HEK293 (cell line): Measurements from ENCODE around the gene PIF1.
A peak's percentile ranks its signal among the peaks of the same experiment; 100 is the strongest.

Experiments used
- GLI4 ChIP-seq: fragments of 450-650 bp; formaldehyde crosslinking; IDR thresholded peaks from 2 replicates; pipeline ENCODE4 v1.5.1; 2016; ENCODE audit warnings: missing biosample characterization, missing genetic modification characterization
- KLF10 ChIP-seq: fragments of 450-650 bp; IDR thresholded peaks from 2 replicates; pipeline ENCODE4 v1.5.1; 2018; ENCODE audit warnings: missing biosample characterization, mild to moderate bottlenecking, missing genetic modification characterization
- MEIS1 ChIP-seq: sonication (generic); formaldehyde crosslinking; IDR thresholded peaks from 2 replicates; pipeline ENCODE4 v1.8.1; 2022; ENCODE audit warnings: missing genetic modification reagents, mild to moderate bottlenecking, borderline replicate concordance
- MYNN ChIP-seq: fragments of 450-650 bp; formaldehyde crosslinking; IDR thresholded peaks from 2 replicates; pipeline ENCODE4 v1.5.1; 2016; ENCODE audit warnings: missing biosample characterization, missing genetic modification characterization, borderline replicate concordance
- SP3 ChIP-seq: fragments of 450-650 bp; formaldehyde crosslinking; IDR thresholded peaks from 2 replicates; pipeline ENCODE4 v1.5.1; 2016; ENCODE audit warnings: missing biosample characterization, missing genetic modification characterization
- YY2 ChIP-seq: fragments of 450-650 bp; formaldehyde crosslinking; IDR thresholded peaks from 2 replicates; pipeline ENCODE4 v1.5.1; 2016; ENCODE audit warnings: missing biosample characterization, missing genetic modification characterization
- ZNF157 ChIP-seq: fragments of 450-650 bp; formaldehyde crosslinking; IDR thresholded peaks from 2 replicates; pipeline ENCODE4 v1.5.1; 2016; ENCODE audit warnings: missing biosample characterization, missing genetic modification characterization
- ZNF174 ChIP-seq: fragments of 450-650 bp; formaldehyde crosslinking; IDR thresholded peaks from 2 replicates; pipeline ENCODE4 v1.5.0; 2017; ENCODE audit warnings: missing biosample characterization, mild to moderate bottlenecking, missing genetic modification characterization
- ZNF19 ChIP-seq: fragments of 450-650 bp; formaldehyde crosslinking; IDR thresholded peaks from 2 replicates; pipeline ENCODE4; 2016; ENCODE audit warnings: missing biosample characterization, missing genetic modification characterization, low read depth
- ZNF211 ChIP-seq: fragments of 450-650 bp; formaldehyde crosslinking; IDR thresholded peaks from 2 replicates; pipeline ENCODE4 v1.5.1; 2016; ENCODE audit warnings: low read depth, missing biosample characterization, missing genetic modification characterization
- ZNF341 ChIP-seq: fragments of 450-650 bp; formaldehyde crosslinking; IDR thresholded peaks from 2 replicates; pipeline ENCODE4; 2016; ENCODE audit warnings: low read depth, missing biosample characterization, missing genetic modification characterization
- ZNF394 ChIP-seq: fragments of 450-650 bp; formaldehyde crosslinking; IDR thresholded peaks from 2 replicates; pipeline ENCODE4 v1.5.1; 2016; ENCODE audit warnings: missing biosample characterization, missing genetic modification characterization, mild to moderate bottlenecking, moderate library complexity, borderline replicate concordance
- ZNF510 ChIP-seq: fragments of 450-650 bp; formaldehyde crosslinking; IDR thresholded peaks from 2 replicates; pipeline ENCODE4 v1.5.1; 2018; ENCODE audit warnings: mild to moderate bottlenecking, missing genetic modification characterization, missing biosample characterization; ENCODE audit not compliant: insufficient replicate concordance
- ZNF530 ChIP-seq: fragments of 450-650 bp; formaldehyde crosslinking; IDR thresholded peaks from 2 replicates; pipeline ENCODE4 v1.5.1; 2016; ENCODE audit warnings: low read depth, missing biosample characterization, missing genetic modification characterization
- ZNF549 ChIP-seq: fragments of 450-650 bp; IDR thresholded peaks from 2 replicates; pipeline ENCODE4 v1.5.1; 2018; ENCODE audit warnings: missing biosample characterization, missing genetic modification characterization, mild to moderate bottlenecking, inconsistent platforms, moderate library complexity
- ZNF555 ChIP-seq: fragments of 450-650 bp; formaldehyde crosslinking; conservative IDR thresholded peaks from 2 replicates; pipeline ENCODE4 v1.5.1; 2017; ENCODE audit warnings: missing biosample characterization, mild to moderate bottlenecking, missing genetic modification characterization, inconsistent platforms
- ZNF558 ChIP-seq: fragments of 450-650 bp; formaldehyde crosslinking; IDR thresholded peaks from 2 replicates; pipeline ENCODE4 v1.5.1; 2016; ENCODE audit warnings: missing biosample characterization, missing genetic modification characterization
- ZNF596 ChIP-seq: fragments of 450-650 bp; IDR thresholded peaks from 2 replicates; pipeline ENCODE4 v1.5.0; 2018; ENCODE audit warnings: missing biosample characterization, mild to moderate bottlenecking, missing genetic modification characterization, moderate library complexity
- ZNF621 ChIP-seq: fragments of 450-650 bp; formaldehyde crosslinking; IDR thresholded peaks from 2 replicates; pipeline ENCODE4 v1.5.1; 2017; ENCODE audit warnings: missing biosample characterization, missing genetic modification characterization
- ZNF623 ChIP-seq: fragments of 450-650 bp; formaldehyde crosslinking; IDR thresholded peaks from 2 replicates; pipeline ENCODE4 v1.5.1; 2016; ENCODE audit warnings: missing biosample characterization, missing genetic modification characterization
- ZNF629 ChIP-seq: fragments of 450-650 bp; formaldehyde crosslinking; IDR thresholded peaks from 2 replicates; pipeline ENCODE4 v1.5.1; 2017; ENCODE audit warnings: missing biosample characterization, missing genetic modification characterization
- ZNF654 ChIP-seq: fragments of 450-650 bp; formaldehyde crosslinking; IDR thresholded peaks from 2 replicates; pipeline ENCODE4 v1.5.1; 2016; ENCODE audit warnings: low read depth, missing biosample characterization, missing genetic modification characterization
- ZNF670 ChIP-seq: fragments of 450-650 bp; formaldehyde crosslinking; IDR thresholded peaks from 2 replicates; pipeline ENCODE4 v1.5.1; 2016; ENCODE audit warnings: missing biosample characterization, missing genetic modification characterization, low read depth
- ZNF707 ChIP-seq: fragments of 450-650 bp; formaldehyde crosslinking; IDR thresholded peaks from 2 replicates; pipeline ENCODE4 v1.5.1; 2016; ENCODE audit warnings: missing biosample characterization, missing genetic modification characterization
- ZNF843 ChIP-seq: fragments of 450-650 bp; formaldehyde crosslinking; IDR thresholded peaks from 2 replicates; pipeline ENCODE4 v1.5.1; 2016; ENCODE audit warnings: missing biosample characterization, missing genetic modification characterization
- ZSCAN16 ChIP-seq: fragments of 450-650 bp; formaldehyde crosslinking; IDR thresholded peaks from 2 replicates; pipeline ENCODE4 v1.5.1; 2016; ENCODE audit warnings: missing biosample characterization, missing genetic modification characterization
- ZSCAN23 ChIP-seq: fragments of 450-650 bp; formaldehyde crosslinking; IDR thresholded peaks from 2 replicates; pipeline ENCODE4 v1.5.1; 2016; ENCODE audit warnings: missing biosample characterization, missing genetic modification characterization
- TF ChIP-seq, protein P1 (sequence below): fragments of 450-650 bp; formaldehyde crosslinking; optimal IDR thresholded peaks from 2 replicates; pipeline ENCODE3; 2016; ENCODE audit warnings: missing biosample characterization, mild to moderate bottlenecking, missing genetic modification characterization
- TF ChIP-seq, protein P2 (sequence below): fragments of 450-650 bp; formaldehyde crosslinking; IDR thresholded peaks from 2 replicates; pipeline ENCODE4 v1.5.1; 2016; ENCODE audit warnings: missing biosample characterization, missing genetic modification characterization
- TF ChIP-seq, protein P3 (sequence below): fragments of 450-650 bp; formaldehyde crosslinking; IDR thresholded peaks from 2 replicates; pipeline ENCODE4 v1.5.1; 2016; ENCODE audit warnings: missing biosample characterization, missing genetic modification characterization
- TF ChIP-seq, protein P4 (sequence below): fragments of 450-650 bp; formaldehyde crosslinking; IDR thresholded peaks from 2 replicates; pipeline ENCODE4 v1.5.1; 2016; ENCODE audit warnings: missing biosample characterization, missing genetic modification characterization, borderline replicate concordance
- TF ChIP-seq, protein P5 (sequence below): fragments of 450-650 bp; formaldehyde crosslinking; IDR thresholded peaks from 2 replicates; pipeline ENCODE4 v1.5.1; 2017; ENCODE audit warnings: missing biosample characterization, missing genetic modification characterization

PIF1 gene

DNA sequence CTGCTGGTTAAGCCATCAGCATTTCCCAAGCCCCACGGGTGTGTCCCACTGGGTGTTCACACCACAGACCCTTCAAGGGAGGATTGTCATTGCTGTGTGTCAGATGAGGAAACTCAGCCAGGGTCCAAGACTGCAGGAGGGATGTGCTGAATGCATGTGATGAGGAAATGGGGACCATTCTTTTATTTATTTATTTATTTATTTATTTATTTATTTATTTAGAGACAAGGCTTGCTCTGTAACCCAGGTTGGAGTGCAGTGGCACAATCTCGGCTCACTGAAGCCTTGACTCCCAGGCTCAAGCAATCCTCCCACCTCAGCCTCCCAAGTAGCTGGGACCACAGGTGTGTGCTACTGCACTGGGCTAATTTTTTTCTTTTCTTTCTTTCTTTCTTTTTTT is 20.8 kb downstream of the PIF1 start (continued):
- TF ChIP-seq, protein P1, sequence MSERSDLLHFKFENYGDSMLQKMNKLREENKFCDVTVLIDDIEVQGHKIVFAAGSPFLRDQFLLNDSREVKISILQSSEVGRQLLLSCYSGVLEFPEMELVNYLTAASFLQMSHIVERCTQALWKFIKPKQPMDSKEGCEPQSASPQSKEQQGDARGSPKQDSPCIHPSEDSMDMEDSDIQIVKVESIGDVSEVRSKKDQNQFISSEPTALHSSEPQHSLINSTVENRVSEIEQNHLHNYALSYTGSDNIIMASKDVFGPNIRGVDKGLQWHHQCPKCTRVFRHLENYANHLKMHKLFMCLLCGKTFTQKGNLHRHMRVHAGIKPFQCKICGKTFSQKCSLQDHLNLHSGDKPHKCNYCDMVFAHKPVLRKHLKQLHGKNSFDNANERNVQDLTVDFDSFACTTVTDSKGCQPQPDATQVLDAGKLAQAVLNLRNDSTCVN (tag by site-specific recombination), result no peak
- TF ChIP-seq KLF10 (tag by site-specific recombination), result no peak
- TF ChIP-seq ZNF670 (tag by site-specific recombination), result no peak
- TF ChIP-seq ZNF19 (tag by site-specific recombination), result no peak
- TF ChIP-seq, protein P2, sequence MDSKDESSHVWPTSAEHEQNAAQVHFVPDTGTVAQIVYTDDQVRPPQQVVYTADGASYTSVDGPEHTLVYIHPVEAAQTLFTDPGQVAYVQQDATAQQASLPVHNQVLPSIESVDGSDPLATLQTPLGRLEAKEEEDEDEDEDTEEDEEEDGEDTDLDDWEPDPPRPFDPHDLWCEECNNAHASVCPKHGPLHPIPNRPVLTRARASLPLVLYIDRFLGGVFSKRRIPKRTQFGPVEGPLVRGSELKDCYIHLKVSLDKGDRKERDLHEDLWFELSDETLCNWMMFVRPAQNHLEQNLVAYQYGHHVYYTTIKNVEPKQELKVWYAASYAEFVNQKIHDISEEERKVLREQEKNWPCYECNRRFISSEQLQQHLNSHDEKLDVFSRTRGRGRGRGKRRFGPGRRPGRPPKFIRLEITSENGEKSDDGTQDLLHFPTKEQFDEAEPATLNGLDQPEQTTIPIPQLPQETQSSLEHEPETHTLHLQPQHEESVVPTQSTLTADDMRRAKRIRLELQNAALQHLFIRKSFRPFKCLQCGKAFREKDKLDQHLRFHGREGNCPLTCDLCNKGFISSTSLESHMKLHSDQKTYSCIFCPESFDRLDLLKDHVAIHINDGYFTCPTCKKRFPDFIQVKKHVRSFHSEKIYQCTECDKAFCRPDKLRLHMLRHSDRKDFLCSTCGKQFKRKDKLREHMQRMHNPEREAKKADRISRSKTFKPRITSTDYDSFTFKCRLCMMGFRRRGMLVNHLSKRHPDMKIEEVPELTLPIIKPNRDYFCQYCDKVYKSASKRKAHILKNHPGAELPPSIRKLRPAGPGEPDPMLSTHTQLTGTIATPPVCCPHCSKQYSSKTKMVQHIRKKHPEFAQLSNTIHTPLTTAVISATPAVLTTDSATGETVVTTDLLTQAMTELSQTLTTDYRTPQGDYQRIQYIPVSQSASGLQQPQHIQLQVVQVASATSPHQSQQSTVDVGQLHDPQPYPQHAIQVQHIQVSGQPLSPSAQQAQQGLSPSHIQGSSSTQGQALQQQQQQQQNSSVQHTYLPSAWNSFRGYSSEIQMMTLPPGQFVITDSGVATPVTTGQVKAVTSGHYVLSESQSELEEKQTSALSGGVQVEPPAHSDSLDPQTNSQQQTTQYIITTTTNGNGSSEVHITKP, result no peak
- TF ChIP-seq ZNF530 (tag by site-specific recombination), result 0 out of 2 replicates have a peak, but pooled peaks have one; percentile 22
- peak; percentile 17 for TF ChIP-seq ZNF510 (tag by site-specific recombination)
- no peak for TF ChIP-seq ZSCAN16 (tag by site-specific recombination)
- TF ChIP-seq, protein P3, sequence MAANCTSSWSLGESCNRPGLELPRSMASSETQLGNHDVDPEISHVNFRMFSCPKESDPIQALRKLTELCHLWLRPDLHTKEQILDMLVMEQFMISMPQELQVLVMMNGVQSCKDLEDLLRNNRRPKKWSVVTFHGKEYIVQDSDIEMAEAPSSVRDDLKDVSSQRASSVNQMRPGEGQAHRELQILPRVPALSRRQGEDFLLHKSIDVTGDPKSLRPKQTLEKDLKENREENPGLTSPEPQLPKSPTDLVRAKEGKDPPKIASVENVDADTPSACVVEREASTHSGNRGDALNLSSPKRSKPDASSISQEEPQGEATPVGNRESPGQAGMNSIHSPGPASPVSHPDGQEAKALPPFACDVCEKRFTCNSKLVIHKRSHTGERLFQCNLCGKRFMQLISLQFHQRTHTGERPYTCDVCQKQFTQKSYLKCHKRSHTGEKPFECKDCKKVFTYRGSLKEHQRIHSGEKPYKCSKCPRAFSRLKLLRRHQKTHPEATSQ, result no peak
- TF ChIP-seq MYNN (tag by site-specific recombination), result no peak
- TF ChIP-seq ZNF621 (tag by site-specific recombination), result no peak
- peak; percentile 55; the same call in 1 of the 2 replicates for TF ChIP-seq ZNF558
- no peak for TF ChIP-seq SP3
- no peak for TF ChIP-seq ZNF174 (tag by site-specific recombination)
- TF ChIP-seq, protein P4, sequence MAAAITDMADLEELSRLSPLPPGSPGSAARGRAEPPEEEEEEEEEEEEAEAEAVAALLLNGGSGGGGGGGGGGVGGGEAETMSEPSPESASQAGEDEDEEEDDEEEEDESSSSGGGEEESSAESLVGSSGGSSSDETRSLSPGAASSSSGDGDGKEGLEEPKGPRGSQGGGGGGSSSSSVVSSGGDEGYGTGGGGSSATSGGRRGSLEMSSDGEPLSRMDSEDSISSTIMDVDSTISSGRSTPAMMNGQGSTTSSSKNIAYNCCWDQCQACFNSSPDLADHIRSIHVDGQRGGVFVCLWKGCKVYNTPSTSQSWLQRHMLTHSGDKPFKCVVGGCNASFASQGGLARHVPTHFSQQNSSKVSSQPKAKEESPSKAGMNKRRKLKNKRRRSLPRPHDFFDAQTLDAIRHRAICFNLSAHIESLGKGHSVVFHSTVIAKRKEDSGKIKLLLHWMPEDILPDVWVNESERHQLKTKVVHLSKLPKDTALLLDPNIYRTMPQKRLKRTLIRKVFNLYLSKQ (tag by site-specific recombination), result no peak
- TF ChIP-seq ZNF629 (tag by site-specific recombination), result peak; percentile 52; the same call in 1 of the 2 replicates
- TF ChIP-seq ZNF623 (tag by site-specific recombination), result peak; percentile 69
- peak; percentile 33; the same call in 1 of the 2 replicates for TF ChIP-seq ZNF654
- TF ChIP-seq ZNF549, result no peak
- no peak for TF ChIP-seq ZNF596 (tag by site-specific recombination)
- no peak for TF ChIP-seq ZNF843
- TF ChIP-seq ZNF341 (tag by site-specific recombination), result no peak
- TF ChIP-seq YY2, result no peak
- no peak for TF ChIP-seq ZSCAN23 (tag by site-specific recombination)
- no peak; the same call in 1 of the 2 replicates for TF ChIP-seq ZNF555 (tag by site-specific recombination)
- no peak for TF ChIP-seq ZNF211 (tag by site-specific recombination)
- no peak for TF ChIP-seq MEIS1 (CRISPR knock-in tag)
- no peak for TF ChIP-seq ZNF707 (tag by site-specific recombination)
- TF ChIP-seq ZNF157 (tag by site-specific recombination), result no peak
- TF ChIP-seq, protein P5, sequence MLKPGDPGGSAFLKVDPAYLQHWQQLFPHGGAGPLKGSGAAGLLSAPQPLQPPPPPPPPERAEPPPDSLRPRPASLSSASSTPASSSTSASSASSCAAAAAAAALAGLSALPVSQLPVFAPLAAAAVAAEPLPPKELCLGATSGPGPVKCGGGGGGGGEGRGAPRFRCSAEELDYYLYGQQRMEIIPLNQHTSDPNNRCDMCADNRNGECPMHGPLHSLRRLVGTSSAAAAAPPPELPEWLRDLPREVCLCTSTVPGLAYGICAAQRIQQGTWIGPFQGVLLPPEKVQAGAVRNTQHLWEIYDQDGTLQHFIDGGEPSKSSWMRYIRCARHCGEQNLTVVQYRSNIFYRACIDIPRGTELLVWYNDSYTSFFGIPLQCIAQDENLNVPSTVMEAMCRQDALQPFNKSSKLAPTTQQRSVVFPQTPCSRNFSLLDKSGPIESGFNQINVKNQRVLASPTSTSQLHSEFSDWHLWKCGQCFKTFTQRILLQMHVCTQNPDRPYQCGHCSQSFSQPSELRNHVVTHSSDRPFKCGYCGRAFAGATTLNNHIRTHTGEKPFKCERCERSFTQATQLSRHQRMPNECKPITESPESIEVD (tag by site-specific recombination), result no peak
- peak; percentile 95 for TF ChIP-seq ZNF394
- TF ChIP-seq GLI4 (tag by site-specific recombination), result no peak
